HepG2 (cell line): Measurements from ENCODE around the gene MAP1LC3B.

Experiments
- BHLHE40 ChIP-seq: IDR thresholded peaks from 2 replicates; pipeline ENCODE4 v1.6.1; 2011; ENCODE audit warnings: low read length, improper control_type of control experiment
- CEBPB ChIP-seq: IDR thresholded peaks from 2 replicates; pipeline ENCODE4 v1.6.1; 2011; ENCODE audit warnings: low read depth, low read length, improper control_type of control experiment, borderline replicate concordance
- ELF1 ChIP-seq: sonication (generic); formaldehyde crosslinking; IDR thresholded peaks from 2 replicates; pipeline ENCODE4 v1.4.0; 2020; ENCODE audit warnings: missing genetic modification reagents
- EP300 ChIP-seq, 3 experiments: sonication (generic) in 1 of 3; formaldehyde crosslinking in 1 of 3; IDR thresholded peaks; 2 replicates each; pipeline versions ENCODE4 v1.5.1 to v1.6.1; 2011 to 2020; ENCODE audit warnings: low read depth in 2 of 3, low read length in 2 of 3, borderline replicate concordance in 1 of 3, improper control_type of control experiment in 1 of 3, mild to moderate bottlenecking in 1 of 3, missing genetic modification reagents in 1 of 3, moderate library complexity in 1 of 3
- POLR2AphosphoS5 ChIP-seq: IDR thresholded peaks from 2 replicates; pipeline ENCODE4 v1.6.1; 2012; ENCODE audit warnings: low read depth, low read length
- SMC3 ChIP-seq: IDR thresholded peaks from 2 replicates; pipeline ENCODE4 v1.6.1; 2011; ENCODE audit warnings: low read length, improper control_type of control experiment
- TBX3 ChIP-seq: fragments of 450-650 bp; IDR thresholded peaks from 2 replicates; pipeline ENCODE4 v1.6.1; 2017; ENCODE audit warnings: antibody characterized with exemption, mild to moderate bottlenecking, inconsistent platforms, borderline replicate concordance
- TCF12 ChIP-seq, 2 experiments: fragments of 450-650 bp in 1 of 2; sonication (generic) in 1 of 2; formaldehyde crosslinking in 1 of 2; IDR thresholded peaks; 2 replicates each; pipeline versions ENCODE4 v1.6.1 to v1.8.0; 2017 to 2022; ENCODE audit warnings: antibody characterized with exemption in 1 of 2, mild to moderate bottlenecking in 1 of 2, missing genetic modification reagents in 1 of 2, moderate library complexity in 1 of 2
- ZNF792 ChIP-seq: IDR thresholded peaks from 2 replicates; pipeline ENCODE4 v1.6.1; 2016
- TF ChIP-seq, protein P1 (sequence below): sonication (generic); formaldehyde crosslinking; IDR thresholded peaks from 2 replicates; pipeline ENCODE4 v1.4.0; 2020; ENCODE audit warnings: missing genetic modification reagents, borderline replicate concordance
- TF ChIP-seq, protein P2 (sequence below): sonication (generic); formaldehyde crosslinking; IDR thresholded peaks from 2 replicates; pipeline ENCODE4 v1.9.0; 2022; ENCODE audit warnings: low read depth, missing genetic modification reagents
- TF ChIP-seq, protein P3 (sequence below), 2 experiments: IDR thresholded peaks; 2 replicates each; pipeline ENCODE4 v1.6.1; 2011 to 2012; ENCODE audit warnings: low read length in 2 of 2, borderline replicate concordance in 1 of 2, low read depth in 1 of 2, mild to moderate bottlenecking in 1 of 2, moderate library complexity in 1 of 2
- TF ChIP-seq, protein P4 (sequence below): sonication (generic); formaldehyde crosslinking; IDR thresholded peaks from 2 replicates; pipeline ENCODE4 v1.4.0; 2020; ENCODE audit warnings: mild to moderate bottlenecking, missing genetic modification reagents

DNA sequence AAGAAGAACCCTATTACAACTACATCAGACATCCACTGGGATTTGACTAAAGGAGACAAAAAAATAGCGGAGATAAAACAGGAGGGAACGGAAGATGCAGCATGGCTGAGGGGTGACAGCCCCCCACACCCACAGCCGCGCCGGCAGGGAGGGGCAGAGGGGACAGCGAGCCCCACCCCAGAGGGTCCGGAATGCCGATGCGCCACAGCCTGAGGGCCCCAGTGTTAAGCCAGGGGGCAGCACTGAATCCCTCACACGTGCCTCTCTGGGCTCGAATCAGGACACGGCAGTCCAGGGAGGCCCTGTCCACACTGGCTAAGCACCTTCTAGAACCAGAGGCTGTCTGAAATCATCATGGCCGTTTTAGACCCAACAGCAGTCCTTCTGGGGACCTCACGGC lies 18.8 kb downstream of the MAP1LC3B start:
- TF ChIP-seq, protein P1, sequence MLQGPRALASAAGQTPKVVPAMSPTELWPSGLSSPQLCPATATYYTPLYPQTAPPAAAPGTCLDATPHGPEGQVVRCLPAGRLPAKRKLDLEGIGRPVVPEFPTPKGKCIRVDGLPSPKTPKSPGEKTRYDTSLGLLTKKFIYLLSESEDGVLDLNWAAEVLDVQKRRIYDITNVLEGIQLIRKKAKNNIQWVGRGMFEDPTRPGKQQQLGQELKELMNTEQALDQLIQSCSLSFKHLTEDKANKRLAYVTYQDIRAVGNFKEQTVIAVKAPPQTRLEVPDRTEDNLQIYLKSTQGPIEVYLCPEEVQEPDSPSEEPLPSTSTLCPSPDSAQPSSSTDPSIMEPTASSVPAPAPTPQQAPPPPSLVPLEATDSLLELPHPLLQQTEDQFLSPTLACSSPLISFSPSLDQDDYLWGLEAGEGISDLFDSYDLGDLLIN (CRISPR knock-in tag) = no peak
- TF ChIP-seq POLR2AphosphoS5 (no peak), EP300 (IDR thresholded peaks at IDR 0.05; ENCODE audit: low read depth in 2 of 2, low read length in 2 of 2) (no peak), EP300 (CRISPR knock-in tag; IDR thresholded peaks at IDR 0.05; ENCODE audit: borderline replicate concordance) (no peak), ZNF792 (CRISPR knock-in tag) (no peak), ELF1 (no peak), SMC3 (no peak), CEBPB (no peak), TBX3 (no peak), TCF12 (IDR thresholded peaks at IDR 0.05) (no peak), TCF12 (CRISPR knock-in tag; IDR thresholded peaks at IDR 0.05) (no peak), BHLHE40 (no peak)
- TF ChIP-seq, protein P2, sequence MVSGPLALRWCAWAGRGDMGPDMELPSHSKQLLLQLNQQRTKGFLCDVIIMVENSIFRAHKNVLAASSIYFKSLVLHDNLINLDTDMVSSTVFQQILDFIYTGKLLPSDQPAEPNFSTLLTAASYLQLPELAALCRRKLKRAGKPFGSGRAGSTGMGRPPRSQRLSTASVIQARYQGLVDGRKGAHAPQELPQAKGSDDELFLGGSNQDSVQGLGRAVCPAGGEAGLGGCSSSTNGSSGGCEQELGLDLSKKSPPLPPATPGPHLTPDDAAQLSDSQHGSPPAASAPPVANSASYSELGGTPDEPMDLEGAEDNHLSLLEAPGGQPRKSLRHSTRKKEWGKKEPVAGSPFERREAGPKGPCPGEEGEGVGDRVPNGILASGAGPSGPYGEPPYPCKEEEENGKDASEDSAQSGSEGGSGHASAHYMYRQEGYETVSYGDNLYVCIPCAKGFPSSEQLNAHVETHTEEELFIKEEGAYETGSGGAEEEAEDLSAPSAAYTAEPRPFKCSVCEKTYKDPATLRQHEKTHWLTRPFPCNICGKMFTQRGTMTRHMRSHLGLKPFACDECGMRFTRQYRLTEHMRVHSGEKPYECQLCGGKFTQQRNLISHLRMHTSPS = no peak
- TF ChIP-seq, protein P3, sequence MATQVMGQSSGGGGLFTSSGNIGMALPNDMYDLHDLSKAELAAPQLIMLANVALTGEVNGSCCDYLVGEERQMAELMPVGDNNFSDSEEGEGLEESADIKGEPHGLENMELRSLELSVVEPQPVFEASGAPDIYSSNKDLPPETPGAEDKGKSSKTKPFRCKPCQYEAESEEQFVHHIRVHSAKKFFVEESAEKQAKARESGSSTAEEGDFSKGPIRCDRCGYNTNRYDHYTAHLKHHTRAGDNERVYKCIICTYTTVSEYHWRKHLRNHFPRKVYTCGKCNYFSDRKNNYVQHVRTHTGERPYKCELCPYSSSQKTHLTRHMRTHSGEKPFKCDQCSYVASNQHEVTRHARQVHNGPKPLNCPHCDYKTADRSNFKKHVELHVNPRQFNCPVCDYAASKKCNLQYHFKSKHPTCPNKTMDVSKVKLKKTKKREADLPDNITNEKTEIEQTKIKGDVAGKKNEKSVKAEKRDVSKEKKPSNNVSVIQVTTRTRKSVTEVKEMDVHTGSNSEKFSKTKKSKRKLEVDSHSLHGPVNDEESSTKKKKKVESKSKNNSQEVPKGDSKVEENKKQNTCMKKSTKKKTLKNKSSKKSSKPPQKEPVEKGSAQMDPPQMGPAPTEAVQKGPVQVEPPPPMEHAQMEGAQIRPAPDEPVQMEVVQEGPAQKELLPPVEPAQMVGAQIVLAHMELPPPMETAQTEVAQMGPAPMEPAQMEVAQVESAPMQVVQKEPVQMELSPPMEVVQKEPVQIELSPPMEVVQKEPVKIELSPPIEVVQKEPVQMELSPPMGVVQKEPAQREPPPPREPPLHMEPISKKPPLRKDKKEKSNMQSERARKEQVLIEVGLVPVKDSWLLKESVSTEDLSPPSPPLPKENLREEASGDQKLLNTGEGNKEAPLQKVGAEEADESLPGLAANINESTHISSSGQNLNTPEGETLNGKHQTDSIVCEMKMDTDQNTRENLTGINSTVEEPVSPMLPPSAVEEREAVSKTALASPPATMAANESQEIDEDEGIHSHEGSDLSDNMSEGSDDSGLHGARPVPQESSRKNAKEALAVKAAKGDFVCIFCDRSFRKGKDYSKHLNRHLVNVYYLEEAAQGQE (IDR thresholded peaks at IDR 0.05; ENCODE audit: borderline replicate concordance in 1 of 2, low read depth in 1 of 2, low read length in 2 of 2) = no peak
- TF ChIP-seq, protein P4, sequence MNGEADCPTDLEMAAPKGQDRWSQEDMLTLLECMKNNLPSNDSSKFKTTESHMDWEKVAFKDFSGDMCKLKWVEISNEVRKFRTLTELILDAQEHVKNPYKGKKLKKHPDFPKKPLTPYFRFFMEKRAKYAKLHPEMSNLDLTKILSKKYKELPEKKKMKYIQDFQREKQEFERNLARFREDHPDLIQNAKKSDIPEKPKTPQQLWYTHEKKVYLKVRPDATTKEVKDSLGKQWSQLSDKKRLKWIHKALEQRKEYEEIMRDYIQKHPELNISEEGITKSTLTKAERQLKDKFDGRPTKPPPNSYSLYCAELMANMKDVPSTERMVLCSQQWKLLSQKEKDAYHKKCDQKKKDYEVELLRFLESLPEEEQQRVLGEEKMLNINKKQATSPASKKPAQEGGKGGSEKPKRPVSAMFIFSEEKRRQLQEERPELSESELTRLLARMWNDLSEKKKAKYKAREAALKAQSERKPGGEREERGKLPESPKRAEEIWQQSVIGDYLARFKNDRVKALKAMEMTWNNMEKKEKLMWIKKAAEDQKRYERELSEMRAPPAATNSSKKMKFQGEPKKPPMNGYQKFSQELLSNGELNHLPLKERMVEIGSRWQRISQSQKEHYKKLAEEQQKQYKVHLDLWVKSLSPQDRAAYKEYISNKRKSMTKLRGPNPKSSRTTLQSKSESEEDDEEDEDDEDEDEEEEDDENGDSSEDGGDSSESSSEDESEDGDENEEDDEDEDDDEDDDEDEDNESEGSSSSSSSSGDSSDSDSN (CRISPR knock-in tag) = no peak
